Skeletal muscle tissue (tissue), 4 donors: ENCODE measurements around the gene CUL1. TPM values are rescaled to one million over a fixed set of nuclear protein-coding genes. Genes with fewer than 3 reads are reported as not detected.

ENCODE experiments used
- H3K27ac ChIP-seq: one replicate; pipeline ENCODE4 v1.7.0; 2013; ENCODE audit warnings: mild to moderate bottlenecking, low read depth, low read length, inconsistent platforms
- H3K27me3 ChIP-seq, 3 donors: one replicate each; pipeline ENCODE4 v1.7.0; 2013; ENCODE audit warnings: low read length in 3 of 3; ENCODE audit not compliant: control insufficient read depth in 3 of 3, insufficient read depth in 3 of 3
- H3K36me3 ChIP-seq, 3 donors: one replicate each; pipeline ENCODE4 v1.7.0; 2013; ENCODE audit warnings: low read length in 3 of 3; ENCODE audit not compliant: control insufficient read depth in 3 of 3, insufficient read depth in 3 of 3
- H3K4me1 ChIP-seq, 3 donors: one replicate each; pipeline ENCODE4 v1.7.0; 2013; ENCODE audit warnings: low read length in 3 of 3, mild to moderate bottlenecking in 3 of 3; ENCODE audit not compliant: control insufficient read depth in 3 of 3, insufficient read depth in 3 of 3
- H3K4me3 ChIP-seq, 3 donors: one replicate each; pipeline ENCODE4 v1.7.0; 2013; ENCODE audit warnings: low read length in 3 of 3
- H3K9ac ChIP-seq, 3 donors: one replicate each; pipeline ENCODE4 v1.7.0; 2013; ENCODE audit warnings: low read length in 3 of 3, mild to moderate bottlenecking in 3 of 3, moderate library complexity in 2 of 3, low read depth in 1 of 3
- H3K9me3 ChIP-seq, 3 donors: one replicate each; pipeline ENCODE4 v1.7.0; 2013; ENCODE audit warnings: low read length in 3 of 3; ENCODE audit not compliant: control insufficient read depth in 3 of 3
- total RNA-seq: library from RNA; depleted of rRNA; stranded (reverse); fragments of >200 nt; gene quantifications from one replicate; pipeline ENCODE4 v1.2.3, GENCODE V29; 2014
- donor health status: Osteomylitis.

CUL1 gene
- 33.9 TPM for total RNA-seq

- Histone ChIP-seq H3K36me3 (no peaks in the 10 kb centered on the region), H3K27ac (peak within 1 kb of the TSS; percentile 93), H3K4me1 (peaks cover 21 to 36% (median 26%) of the 10 kb centered on the region in 3 donors)
Observed at GRCh38 chr7:148698397-148699023, at the start of gene CUL1. Gene CUL1 (plus strand): TSS chr7:148698903. CDS start chr7:148730123, 31,220 bp downstream.

GRCh38 chr7:148650232-148650858, 48.4 kb upstream of the CUL1 start:
- H3K27me3 ChIP-seq: no peaks in the 10 kb centered on the region
- no peaks in the 10 kb centered on the region for H3K4me1 ChIP-seq
- no peak overlapping the region for H3K27ac ChIP-seq
- no peaks in the 10 kb centered on the region for H3K9me3 ChIP-seq
- H3K36me3 ChIP-seq: no peaks in the 10 kb centered on the region
- no peak overlapping the region for H3K9ac ChIP-seq
- H3K4me3 ChIP-seq: no peak overlapping the region

More at GRCh38 chr7:148698397-148699023, at the start of gene CUL1:
- Histone ChIP-seq H3K9me3 (no peaks in the 10 kb centered on the region), H3K27me3 (no peaks in the 10 kb centered on the region), H3K4me3 (peak within 1 kb of the TSS; percentile 78 to 88 (median 80)), H3K9ac (peak within 1 kb of the TSS; percentile 93 to 96 (median 94))

DNA sequence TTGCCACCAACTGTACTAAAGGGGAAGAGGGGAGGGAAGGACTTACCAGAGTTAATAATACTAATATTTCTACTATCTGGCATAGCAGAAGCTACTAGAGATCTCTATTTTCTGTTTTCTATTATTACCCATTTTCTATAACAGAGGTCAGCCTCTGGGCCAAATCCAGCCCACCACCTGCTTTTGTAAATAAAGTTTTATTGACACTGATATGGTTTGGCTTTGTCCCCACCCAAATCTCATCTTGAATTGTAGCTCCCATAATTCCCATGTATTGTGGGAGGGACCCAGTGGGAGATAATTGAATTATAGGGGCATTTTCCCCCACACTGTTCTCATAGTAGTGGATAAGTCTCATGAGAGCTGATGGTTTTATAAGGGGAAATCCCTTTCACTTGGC, 45.9 kb upstream of the CUL1 start:
- Histone ChIP-seq H3K27me3 (no peaks in the 10 kb centered on the region), H3K4me1 (no peaks in the 10 kb centered on the region), H3K9ac (no peak overlapping the region), H3K9me3 (no peaks in the 10 kb centered on the region), H3K36me3 (no peaks in the 10 kb centered on the region), H3K4me3 (no peak overlapping the region), H3K27ac (no peak overlapping the region)

- Histone ChIP-seq H3K4me1 (no peaks in the 10 kb centered on the region), H3K27ac (no peak overlapping the region), H3K36me3 (no peaks in the 10 kb centered on the region), H3K27me3 (no peaks in the 10 kb centered on the region), H3K4me3 (no peak overlapping the region), H3K9me3 (no peaks in the 10 kb centered on the region), H3K9ac (no peak overlapping the region)
Observed at GRCh38 chr7:148657929-148658328, 40.8 kb upstream of the CUL1 start.

GRCh38 chr7:148661471-148661870, 37.2 kb upstream of the CUL1 start:
- Histone ChIP-seq H3K27ac (no peak overlapping the region), H3K4me1 (no peaks in the 10 kb centered on the region), H3K27me3 (no peaks in the 10 kb centered on the region), H3K9me3 (no peaks in the 10 kb centered on the region), H3K9ac (no peak overlapping the region), H3K36me3 (no peaks in the 10 kb centered on the region), H3K4me3 (no peak overlapping the region)

GRCh38 chr7:148662646-148663045, 36.1 kb upstream of the CUL1 start:
- Histone ChIP-seq H3K4me1 (no peaks in the 10 kb centered on the region), H3K9me3 (no peaks in the 10 kb centered on the region), H3K4me3 (no peak overlapping the region), H3K27ac (no peak overlapping the region), H3K9ac (no peak overlapping the region), H3K27me3 (no peaks in the 10 kb centered on the region), H3K36me3 (no peaks in the 10 kb centered on the region)

DNA sequence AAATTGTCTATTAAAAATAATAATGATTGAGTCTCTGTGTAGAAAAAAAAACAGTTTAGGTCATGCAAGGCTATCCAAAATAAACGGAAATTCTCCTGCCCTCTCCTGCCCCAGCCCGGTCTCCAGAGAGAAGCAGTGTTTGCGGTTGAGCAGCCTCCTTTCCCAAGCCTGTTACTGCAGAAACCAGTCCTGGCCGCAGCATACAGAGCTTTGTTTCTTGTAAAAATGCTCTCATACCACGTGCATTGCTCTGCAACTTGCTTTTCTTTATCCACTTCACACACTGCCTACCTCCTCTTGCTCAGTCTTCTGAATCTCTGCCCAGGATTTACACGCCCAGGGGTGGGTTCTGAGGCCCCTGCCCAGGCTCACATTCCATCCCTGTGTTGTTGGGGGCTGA, 34.4 kb upstream of the CUL1 start:
- no peaks in the 10 kb centered on the region for H3K4me1 ChIP-seq
- no peak overlapping the region for H3K4me3 ChIP-seq
- H3K27me3 ChIP-seq: no peaks in the 10 kb centered on the region
- H3K36me3 ChIP-seq: no peaks in the 10 kb centered on the region
- no peaks in the 10 kb centered on the region for H3K9me3 ChIP-seq
- H3K27ac ChIP-seq: no peak overlapping the region
- H3K9ac ChIP-seq: no peak overlapping the region

GRCh38 chr7:148665221-148665620, 33.5 kb upstream of the CUL1 start:
- no peak overlapping the region for H3K27ac ChIP-seq
- H3K9me3 ChIP-seq: no peaks in the 10 kb centered on the region
- H3K4me3 ChIP-seq: no peak overlapping the region
- H3K27me3 ChIP-seq: no peaks in the 10 kb centered on the region
- no peaks in the 10 kb centered on the region for H3K36me3 ChIP-seq
- no peak overlapping the region for H3K9ac ChIP-seq
- no peaks in the 10 kb centered on the region for H3K4me1 ChIP-seq

DNA sequence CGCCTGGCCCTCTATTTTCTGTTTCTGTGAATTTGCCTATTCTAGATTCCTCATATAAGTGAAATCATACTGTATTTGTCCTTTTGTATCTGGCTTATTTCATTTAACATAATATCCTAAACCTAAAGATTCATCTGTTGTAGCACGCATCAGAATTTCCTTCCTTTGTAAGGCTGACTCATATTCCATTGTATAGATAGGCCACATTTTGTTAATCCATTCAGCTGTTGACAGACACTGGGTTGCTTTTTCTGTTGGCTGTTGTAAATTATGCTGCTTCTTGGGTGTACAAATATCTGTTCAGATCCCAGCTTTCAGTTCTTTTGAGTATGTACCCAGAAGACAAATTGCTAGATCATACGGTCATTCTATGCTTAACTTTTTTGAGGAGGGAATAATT, 28.8 kb upstream of the CUL1 start:
- H3K4me3 ChIP-seq: no peak overlapping the region
- H3K36me3 ChIP-seq: no peaks in the 10 kb centered on the region
- H3K27me3 ChIP-seq: no peaks in the 10 kb centered on the region
- H3K9ac ChIP-seq: no peak overlapping the region
- H3K4me1 ChIP-seq: no peaks in the 10 kb centered on the region
- no peak overlapping the region for H3K27ac ChIP-seq
- H3K9me3 ChIP-seq: no peaks in the 10 kb centered on the region

DNA sequence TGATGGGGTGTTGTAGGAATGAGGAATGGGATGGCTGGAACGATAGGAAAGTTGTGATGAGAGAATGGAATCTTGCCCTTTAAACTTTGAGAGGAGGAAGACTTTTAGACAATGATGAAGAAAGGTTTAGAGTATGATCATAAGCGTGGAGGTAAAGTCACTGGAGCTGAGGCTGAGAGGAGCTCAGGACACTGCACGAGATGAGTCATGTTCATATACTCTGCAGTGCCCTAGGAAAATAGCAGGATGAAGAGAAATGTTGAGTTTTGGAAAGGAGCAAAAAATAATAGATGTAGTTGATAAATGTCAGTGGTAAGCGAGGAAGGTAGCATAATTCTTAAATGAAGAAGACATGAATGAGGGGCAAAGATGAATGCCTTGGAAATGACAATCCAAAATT, 28.3 kb upstream of the CUL1 start:
- Histone ChIP-seq H3K36me3 (no peaks in the 10 kb centered on the region), H3K4me3 (no peak overlapping the region), H3K4me1 (no peaks in the 10 kb centered on the region), H3K27me3 (no peaks in the 10 kb centered on the region), H3K9ac (no peak overlapping the region), H3K9me3 (no peaks in the 10 kb centered on the region), H3K27ac (no peak overlapping the region)
